Stimulated activated naive CD8-positive, alpha-beta T cell treated with anti-CD3 and anti-CD28 coated beads, Interleukin-15, amount 100 ng/mL, for 72 hours (primary cell): ENCODE results near the gene FAM120C.

ENCODE experiments used
- ATAC-seq: fragments of 150-1000 bp; cut with Tn5 transposase; 2 replicates; pipeline ENCODE4 v1.10.0; 2021; ENCODE audit warnings: mild to moderate bottlenecking, moderate library complexity
- DNase-seq, 2 donors: peaks; one replicate each; pipeline ENCODE4 v3.0.0; 2021 to 2022
- H3K27ac Mint-ChIP-seq, 2 donors: one replicate each; pipeline ENCODE4 v1.8.0; 2022; ENCODE audit warnings: mild to moderate bottlenecking in 2 of 2, mixed read lengths in 2 of 2, moderate library complexity in 2 of 2
- H3K27me3 Mint-ChIP-seq: one replicate; pipeline ENCODE4 v1.8.0; 2022; ENCODE audit warnings: mixed read lengths
- H3K4me1 Mint-ChIP-seq: one replicate; pipeline ENCODE4 v1.8.0; 2022; ENCODE audit warnings: mild to moderate bottlenecking, mixed read lengths
- H3K4me3 Mint-ChIP-seq, 2 donors: one replicate each; pipeline ENCODE4 v1.8.0; 2022; ENCODE audit warnings: mild to moderate bottlenecking in 2 of 2, mixed read lengths in 2 of 2, moderate library complexity in 1 of 2
- H3K9me3 Mint-ChIP-seq, 2 donors: one replicate each; pipeline ENCODE4 v1.8.0; 2022; ENCODE audit warnings: mixed read lengths in 2 of 2

Gene FAM120C

GRCh38 chrX:54182864-54183613, at the start of gene FAM120C:
Gene FAM120C (minus strand): TSS chrX:54183254. CDS start chrX:54183198, 56 bp downstream.
- Mint-ChIP-seq H3K27me3 (no peaks in the 10 kb centered on the region), H3K4me3 (peak within 1 kb of the TSS; percentile 84 to 85), H3K9me3 (no peaks in the 10 kb centered on the region), H3K4me1 (peaks cover 44% of the 10 kb centered on the region), H3K27ac (peak within 1 kb of the TSS; percentile 94 to 96)
- ATAC-seq: peak; percentile 74
- DNase-seq: peak; percentile 54 to 67

- Mint-ChIP-seq H3K27me3 (no peaks in the 10 kb centered on the region), H3K4me3 (no peak overlapping the region), H3K4me1 (no peaks in the 10 kb centered on the region), H3K9me3 (no peaks in the 10 kb centered on the region), H3K27ac (no peak overlapping the region)
- DNase-seq: no peak
- no peak for ATAC-seq
Observed at GRCh38 chrX:54230435-54231148, 47.5 kb upstream of the FAM120C start.

GRCh38 chrX:54223581-54223980, 40.5 kb upstream of the FAM120C start:
- Mint-ChIP-seq H3K4me1 (no peaks in the 10 kb centered on the region), H3K27me3 (no peaks in the 10 kb centered on the region), H3K27ac (no peak overlapping the region), H3K4me3 (no peak overlapping the region), H3K9me3 (no peaks in the 10 kb centered on the region)
- ATAC-seq: no peak
- no peak for DNase-seq

GRCh38 chrX:54213603-54214002, 30.5 kb upstream of the FAM120C start:
- ATAC-seq: no peak
- Mint-ChIP-seq H3K27ac (no peak overlapping the region), H3K4me3 (no peak overlapping the region), H3K4me1 (no peaks in the 10 kb centered on the region), H3K9me3 (no peaks in the 10 kb centered on the region), H3K27me3 (no peaks in the 10 kb centered on the region)
- DNase-seq: no peak

- Mint-ChIP-seq H3K4me1 (no peaks in the 10 kb centered on the region), H3K9me3 (no peaks in the 10 kb centered on the region), H3K4me3 (no peak overlapping the region), H3K27ac (no peak overlapping the region), H3K27me3 (no peaks in the 10 kb centered on the region)
- DNase-seq (no peak), ATAC-seq (no peak)
Observed at GRCh38 chrX:54208531-54208930, 25.5 kb upstream of the FAM120C start.

- no peaks in the 10 kb centered on the region for H3K27me3 Mint-ChIP-seq
- ATAC-seq (no peak), DNase-seq (no peak)
- H3K4me3 Mint-ChIP-seq: no peak overlapping the region
- H3K9me3 Mint-ChIP-seq: no peaks in the 10 kb centered on the region
- H3K27ac Mint-ChIP-seq: no peak overlapping the region
- no peaks in the 10 kb centered on the region for H3K4me1 Mint-ChIP-seq
Observed at GRCh38 chrX:54198262-54198661, 15.2 kb upstream of the FAM120C start.

- no peaks in the 10 kb centered on the region for H3K27me3 Mint-ChIP-seq
- H3K9me3 Mint-ChIP-seq: no peaks in the 10 kb centered on the region
- no peak overlapping the region for H3K4me3 Mint-ChIP-seq
- DNase-seq (no peak), ATAC-seq (no peak)
- H3K4me1 Mint-ChIP-seq: no peaks in the 10 kb centered on the region
- no peak overlapping the region for H3K27ac Mint-ChIP-seq
Observed at GRCh38 chrX:54194982-54195588, 12.0 kb upstream of the FAM120C start.

GRCh38 chrX:54193085-54193821, 10.2 kb upstream of the FAM120C start:
- Mint-ChIP-seq H3K27ac (no peak overlapping the region), H3K27me3 (no peaks in the 10 kb centered on the region), H3K4me3 (no peak overlapping the region)

GRCh38 chrX:54184474-54184873, 1.4 kb upstream of the FAM120C start:
- ATAC-seq (no peak), DNase-seq (no peak)
- H3K4me1 Mint-ChIP-seq: peaks cover 34% of the 10 kb centered on the region
- H3K27ac Mint-ChIP-seq: peak overlapping the region in 1 of 2 donors; percentile 77
- H3K9me3 Mint-ChIP-seq: no peaks in the 10 kb centered on the region
- no peaks in the 10 kb centered on the region for H3K27me3 Mint-ChIP-seq
- H3K4me3 Mint-ChIP-seq: no peak overlapping the region

More at GRCh38 chrX:54193085-54193821, 10.2 kb upstream of the FAM120C start:
- DNase-seq: no peak
- Mint-ChIP-seq H3K4me1 (no peaks in the 10 kb centered on the region), H3K9me3 (no peaks in the 10 kb centered on the region)
- ATAC-seq: no peak

GRCh38 chrX:54182194-54182863, 725 bp downstream of the FAM120C start:
- H3K9me3 Mint-ChIP-seq: no peaks in the 10 kb centered on the region
- H3K27me3 Mint-ChIP-seq: no peaks in the 10 kb centered on the region
- peak overlapping the region; percentile 84 to 85 for H3K4me3 Mint-ChIP-seq
- DNase-seq (peak; percentile 44 to 72), ATAC-seq (peak; percentile 84)
- peak overlapping the region; percentile 88 to 94 for H3K27ac Mint-ChIP-seq
- H3K4me1 Mint-ChIP-seq: peaks cover 51% of the 10 kb centered on the region

- H3K27me3 Mint-ChIP-seq: no peaks in the 10 kb centered on the region
- ATAC-seq: no peak
- no peak for DNase-seq
- H3K27ac Mint-ChIP-seq: peak overlapping the region in 1 of 2 donors; percentile 88
- H3K9me3 Mint-ChIP-seq: no peaks in the 10 kb centered on the region
- H3K4me3 Mint-ChIP-seq: peak overlapping the region; percentile 84 to 85
- H3K4me1 Mint-ChIP-seq: peaks cover 59% of the 10 kb centered on the region
Observed at GRCh38 chrX:54181202-54181953, 1.7 kb downstream of the FAM120C start.

GRCh38 chrX:54180403-54180802, 2.7 kb downstream of the FAM120C start:
- no peak for ATAC-seq
- no peak for DNase-seq
- no peaks in the 10 kb centered on the region for H3K27me3 Mint-ChIP-seq
- peak overlapping the region in 1 of 2 donors; percentile 21 for H3K27ac Mint-ChIP-seq
- H3K9me3 Mint-ChIP-seq: no peaks in the 10 kb centered on the region
- peaks cover 59% of the 10 kb centered on the region for H3K4me1 Mint-ChIP-seq
- peak overlapping the region; percentile 84 to 85 for H3K4me3 Mint-ChIP-seq

- DNase-seq: no peak
- Mint-ChIP-seq H3K9me3 (peaks cover 0 to 4% of the 10 kb centered on the region in 2 donors), H3K27me3 (no peaks in the 10 kb centered on the region), H3K4me1 (peaks cover 53% of the 10 kb centered on the region), H3K27ac (peak overlapping the region; percentile 31 to 95), H3K4me3 (peak overlapping the region in 1 of 2 donors; percentile 84)
- ATAC-seq: peak; percentile 54
Observed at GRCh38 chrX:54178100-54178940, 4.7 kb downstream of the FAM120C start.

- ATAC-seq (no peak), DNase-seq (no peak)
- peaks cover 53% of the 10 kb centered on the region for H3K4me1 Mint-ChIP-seq
- peaks cover 0 to 4% of the 10 kb centered on the region in 2 donors for H3K9me3 Mint-ChIP-seq
- H3K27me3 Mint-ChIP-seq: no peaks in the 10 kb centered on the region
- H3K4me3 Mint-ChIP-seq: peak overlapping the region; percentile 1 to 58
- H3K27ac Mint-ChIP-seq: peak overlapping the region; percentile 81 to 95
Observed at GRCh38 chrX:54177306-54177705, 5.7 kb downstream of the FAM120C start.
